Measurements from ENCODE around the gene PPIE.

PPIE gene

DNA sequence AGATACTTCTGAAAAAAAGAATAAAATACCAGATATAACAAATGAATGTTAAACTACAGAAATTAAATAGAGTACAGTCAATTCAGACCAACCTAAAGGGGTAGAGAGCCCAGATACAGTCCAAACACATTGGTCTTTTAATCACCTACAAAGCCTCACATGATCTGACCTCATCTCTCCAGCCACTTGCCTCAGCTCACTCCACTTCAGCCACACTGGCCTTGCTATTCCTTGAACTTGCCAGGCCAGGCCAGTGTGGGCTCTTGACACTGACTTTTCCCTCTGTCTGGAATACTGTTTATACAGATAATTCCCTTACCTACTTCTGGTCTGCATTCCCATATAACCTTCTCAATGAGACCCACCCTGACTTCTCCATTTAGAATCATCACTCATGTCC is 17.0 kb upstream of the PPIE start:
- DNase-seq = no peak

DNA sequence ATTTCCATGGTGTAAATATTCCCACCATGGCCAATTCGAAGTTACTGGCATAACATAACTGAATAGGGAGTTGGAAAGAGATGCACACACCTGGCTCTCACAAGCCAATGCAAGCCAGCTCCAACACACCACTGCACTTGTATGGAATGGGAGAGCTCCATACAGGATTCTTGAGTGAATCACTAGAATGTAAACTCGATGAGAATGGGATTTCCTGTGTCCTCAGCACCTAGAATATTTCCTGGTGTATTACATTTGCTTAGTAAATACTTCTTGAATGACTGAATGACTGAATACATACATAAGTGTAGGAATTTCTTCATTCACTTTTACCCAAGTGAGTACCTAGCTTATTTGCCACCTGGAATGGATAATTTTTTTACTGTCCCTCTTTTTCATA is 16.2 kb upstream of the PPIE start:
- no peak for DNase-seq

- no peak for DNase-seq
These were observed 12.1 kb upstream of the PPIE start for GRCh38 chr1:39726600-39726999.

- no peak for DNase-seq
These were observed 11.3 kb upstream of the PPIE start for GRCh38 chr1:39727221-39727931.

DNA sequence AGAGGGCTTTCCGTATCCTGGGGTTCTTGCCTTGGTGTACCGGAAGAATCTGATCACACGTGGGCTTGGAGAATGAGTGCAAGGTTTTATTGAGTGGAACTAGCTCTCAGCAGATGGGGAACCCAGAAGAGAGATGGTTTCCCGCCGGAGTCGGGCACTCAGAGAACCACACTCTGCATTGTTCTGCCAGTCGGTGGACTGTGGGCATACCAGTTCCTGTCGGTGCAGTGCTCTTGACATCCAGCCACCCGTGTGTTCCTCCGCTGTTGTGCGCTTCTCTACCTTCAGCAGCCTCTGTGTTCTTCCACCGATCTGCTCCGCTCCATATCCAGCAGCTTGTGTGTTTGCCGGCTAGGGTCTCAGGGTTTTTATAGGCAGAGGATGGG is 10.8 kb upstream of the PPIE start:
- DNase-seq = no peak

DNA sequence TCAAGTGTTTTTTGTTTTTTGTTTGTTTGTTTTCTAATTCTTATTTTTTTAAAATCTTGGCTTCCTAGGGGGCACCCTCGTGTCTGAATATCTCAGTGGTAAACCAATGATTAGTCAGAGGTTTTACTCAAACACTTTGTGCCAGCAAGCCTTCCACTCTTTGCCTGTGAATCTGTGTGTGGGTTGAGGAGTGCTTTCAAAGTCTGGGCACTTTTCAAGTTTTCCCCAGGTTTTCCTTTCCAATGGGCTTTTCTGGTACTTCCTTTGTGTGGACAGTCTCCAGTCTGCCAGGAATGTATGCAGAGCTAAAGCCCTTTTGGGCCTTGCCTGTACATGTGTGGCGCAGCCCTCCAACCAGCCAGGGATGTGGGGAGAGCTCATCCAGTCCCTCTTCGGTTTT is 9.7 kb upstream of the PPIE start:
- no peak for DNase-seq

- no peak for DNase-seq
These were observed 8.8 kb upstream of the PPIE start for GRCh38 chr1:39729842-39730241.

DNA sequence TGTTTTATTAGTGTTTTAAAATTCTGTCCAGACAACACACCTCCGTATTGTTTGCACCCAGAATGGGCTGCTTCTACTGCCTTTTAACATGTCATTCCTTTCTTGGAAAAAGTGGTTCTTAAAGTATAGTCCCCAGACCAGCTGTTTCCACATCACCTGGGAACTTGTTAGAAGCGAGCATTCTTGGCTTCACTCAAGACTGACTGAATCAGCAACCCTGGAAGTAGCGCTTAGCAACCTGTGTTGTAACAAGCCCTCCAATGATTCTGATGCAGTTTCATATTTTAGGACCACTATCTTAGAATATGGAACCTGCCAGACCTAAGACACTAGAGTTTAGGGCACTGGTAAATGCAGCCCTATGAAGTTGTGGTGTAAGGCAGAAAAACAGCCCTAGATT is 6.0 kb upstream of the PPIE start:
- no peak for DNase-seq

DNA sequence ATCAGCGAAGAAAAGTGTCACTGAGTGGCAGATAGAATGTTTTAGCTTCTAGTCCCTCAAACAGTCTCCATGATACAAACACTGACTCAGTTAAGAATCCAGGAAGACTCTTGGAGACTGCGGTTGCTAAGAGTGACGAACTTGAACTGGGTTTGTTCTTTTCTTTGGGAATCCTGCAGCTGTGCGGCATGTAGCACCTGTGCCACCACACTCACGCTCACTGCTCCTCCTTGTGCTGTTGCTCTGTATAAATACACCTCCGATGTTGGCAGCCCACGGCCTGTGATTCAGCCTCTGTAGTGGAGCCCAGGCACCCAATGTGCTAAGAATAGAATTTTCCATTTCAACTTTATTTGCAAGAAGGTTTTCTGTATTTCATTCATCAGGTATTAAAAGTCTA is 5.5 kb upstream of the PPIE start:
- no peak for DNase-seq

GRCh38 chr1:39735731-39736130 is 3.0 kb upstream of the PPIE start:
- no peak for DNase-seq

DNA sequence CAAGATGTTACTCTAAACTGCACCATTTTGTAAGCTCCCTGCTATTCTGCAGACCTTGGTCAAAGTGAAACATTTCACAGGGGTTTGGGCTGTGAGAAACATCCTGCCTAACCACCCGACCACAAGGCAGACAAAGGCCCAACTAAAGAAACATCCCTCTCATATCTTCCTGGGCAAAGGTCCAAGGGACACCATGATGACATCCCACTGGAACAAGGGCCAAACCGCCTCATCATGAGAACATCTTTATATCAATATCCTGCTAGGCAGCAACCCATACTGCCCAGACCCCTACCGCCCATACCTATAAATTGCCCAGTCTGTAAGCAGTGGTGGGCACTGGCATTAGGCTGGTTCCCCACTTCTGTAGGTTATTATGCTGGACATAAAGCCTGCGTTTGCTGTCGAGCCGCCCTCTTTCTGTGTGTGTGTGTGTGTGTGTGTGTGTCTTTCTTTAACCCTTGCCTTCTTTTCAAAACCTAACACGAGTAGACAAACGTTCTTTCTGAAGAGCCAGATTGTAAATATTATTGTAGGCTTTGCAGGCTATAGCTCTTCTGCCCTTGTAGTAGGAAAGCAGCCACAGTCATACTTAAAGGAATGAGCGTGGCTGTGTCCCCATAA is 1.0 kb upstream of the PPIE start:
- DNase-seq = peak; percentile 8

DNA sequence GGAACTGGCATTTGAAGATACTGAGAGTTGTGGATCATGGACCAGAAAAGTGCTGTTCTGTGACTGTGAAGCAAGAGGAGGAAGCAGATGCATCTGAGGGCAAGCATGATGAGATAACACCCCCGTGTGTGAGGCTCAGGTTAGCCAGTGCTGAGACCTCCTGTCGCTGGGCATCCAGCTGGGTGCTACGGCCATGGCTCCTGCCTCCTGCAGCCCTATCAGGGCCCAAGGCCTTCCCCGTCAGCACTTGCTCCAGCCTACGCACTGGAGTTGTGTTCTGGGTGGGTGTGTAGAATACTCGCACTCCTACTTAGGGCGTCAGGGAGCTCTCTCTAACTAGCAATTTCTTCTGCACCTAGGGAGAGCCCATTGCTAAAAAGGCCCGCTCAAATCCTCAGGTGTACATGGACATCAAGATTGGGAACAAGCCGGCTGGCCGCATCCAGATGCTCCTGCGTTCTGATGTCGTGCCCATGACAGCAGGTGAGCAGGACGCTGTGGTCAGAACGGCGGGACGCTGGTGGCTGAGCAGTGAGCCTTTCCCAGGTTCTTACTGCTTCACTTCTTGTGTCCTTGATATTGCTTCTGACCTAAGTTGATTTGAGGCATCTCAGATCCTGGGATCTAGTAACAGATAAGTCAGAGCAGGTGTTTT is 6.5 kb downstream of the PPIE start:
- DNase-seq = no peak

GRCh38 chr1:39751595-39751994 is 12.9 kb downstream of the PPIE start:
- DNase-seq = no peak

- DNase-seq = no peak
These were observed 14.0 kb downstream of the PPIE start for GRCh38 chr1:39752703-39753102.

DNA sequence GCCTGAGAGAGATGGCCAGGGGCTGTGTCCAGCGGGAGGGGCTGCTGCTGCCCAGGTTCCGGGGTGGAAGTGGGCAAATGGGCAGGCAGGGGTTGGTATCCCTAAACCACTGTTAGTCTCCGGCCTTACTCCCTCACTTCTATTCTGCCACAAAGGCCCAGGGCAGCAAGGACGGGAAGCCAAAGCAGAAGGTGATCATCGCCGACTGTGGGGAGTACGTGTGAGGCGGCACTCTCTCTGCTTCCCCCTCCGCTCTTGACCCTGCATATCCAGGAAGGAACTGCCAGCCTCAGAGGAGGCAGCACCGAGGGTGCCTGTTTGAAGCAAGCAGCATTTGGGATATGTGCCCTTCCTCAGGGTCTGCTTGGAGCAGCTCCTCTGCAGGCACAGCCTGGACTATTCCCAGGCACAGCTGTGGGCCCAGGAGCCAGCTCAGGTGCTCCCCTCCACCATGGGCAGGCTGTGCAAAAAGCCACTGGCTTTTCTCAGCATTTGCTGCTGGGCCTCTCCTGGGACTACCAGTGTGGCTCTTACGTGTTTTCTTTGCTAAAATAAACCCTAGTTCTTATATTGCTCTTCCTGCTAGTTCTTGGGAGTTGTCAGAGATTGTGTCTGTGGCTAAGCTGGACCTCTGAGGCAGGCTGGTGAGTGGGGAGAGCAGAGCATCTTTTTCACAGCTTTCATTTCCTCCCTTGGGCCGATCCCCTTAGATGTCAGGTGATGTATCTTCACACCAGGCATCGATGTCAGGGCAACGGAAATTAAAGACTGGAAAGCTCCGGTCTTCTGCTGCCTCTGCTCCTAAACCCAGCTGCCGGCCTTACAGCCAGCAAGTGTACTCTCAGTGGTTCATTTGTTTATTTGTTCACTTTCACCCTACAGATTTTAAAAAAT is 14.7 kb downstream of the PPIE start:
- no peak for DNase-seq

DNA sequence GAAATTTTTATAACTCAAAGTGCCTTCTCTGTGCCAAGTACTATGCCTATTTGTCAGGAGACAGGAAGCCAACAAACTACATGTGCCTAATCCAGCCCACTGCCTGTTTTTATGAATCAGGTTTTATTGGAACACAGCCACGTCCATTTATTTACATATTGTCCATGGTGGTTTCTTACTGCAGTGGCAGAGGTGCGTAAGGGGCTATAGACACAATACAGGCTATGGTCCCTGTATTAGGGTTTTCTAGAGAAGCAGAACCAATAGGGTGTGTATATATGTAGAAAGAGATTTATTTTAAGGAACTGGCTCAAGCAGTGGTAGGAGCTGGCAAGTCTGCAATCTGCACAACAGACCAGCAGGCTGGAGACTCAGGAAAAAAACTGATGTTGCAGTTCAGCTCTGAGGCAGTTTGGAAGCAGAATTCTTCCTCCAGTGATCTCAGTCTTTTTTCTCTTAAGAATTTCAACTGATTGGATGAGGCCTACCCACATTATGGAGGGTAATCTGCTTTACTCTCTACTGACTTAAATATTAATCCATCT is 15.4 kb downstream of the PPIE start:
- DNase-seq = no peak

DNA sequence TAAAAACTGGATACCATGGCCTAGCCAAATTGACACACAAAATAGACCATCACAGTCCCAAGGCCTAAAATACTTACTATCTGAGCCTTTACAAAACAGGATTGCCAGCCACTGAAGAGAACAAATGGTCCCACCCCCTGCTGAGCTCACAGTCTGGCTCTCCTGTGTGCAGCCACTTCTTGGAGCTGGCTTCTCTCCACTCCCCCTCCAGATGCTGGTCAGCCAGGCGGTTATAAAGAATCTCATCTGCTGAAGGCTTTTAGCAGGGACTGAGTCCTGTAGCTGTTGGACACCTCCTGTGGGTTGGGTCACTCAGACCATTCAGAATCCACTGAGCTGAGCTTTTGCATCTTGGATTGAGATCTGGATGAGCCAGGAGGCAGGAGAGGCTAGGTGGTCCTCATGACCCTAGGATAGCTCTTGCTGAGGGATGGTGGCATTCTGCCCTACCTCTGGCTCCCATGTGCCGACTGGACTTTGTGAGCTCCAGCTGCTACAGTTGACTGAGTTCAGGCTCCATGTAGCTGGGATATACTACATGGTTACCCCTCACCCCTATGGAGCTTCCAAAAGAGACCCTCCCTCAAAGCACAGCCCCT is 16.3 kb downstream of the PPIE start:
- no peak for DNase-seq

- DNase-seq = no peak
These were observed 17.4 kb downstream of the PPIE start for GRCh38 chr1:39755965-39756659.

DNA sequence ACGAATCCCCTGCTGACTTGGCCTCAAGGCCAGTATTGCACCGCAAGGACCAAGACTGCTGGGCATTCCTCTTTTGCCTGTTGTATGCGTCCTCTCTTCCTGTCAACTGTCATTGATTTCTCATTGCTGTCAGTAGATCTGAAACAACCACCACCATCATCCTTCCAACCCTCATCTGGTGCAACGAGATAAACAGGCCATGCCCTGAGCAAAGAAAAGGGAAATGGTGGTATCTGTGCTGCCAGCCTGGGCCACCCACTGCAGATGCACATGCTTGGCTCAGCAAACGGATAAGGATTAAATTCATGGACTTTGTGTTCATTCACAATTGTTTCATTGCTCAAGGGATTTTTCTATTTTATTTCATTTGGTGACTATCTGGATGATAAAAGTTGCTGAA is 18.8 kb downstream of the PPIE start:
- no peak for DNase-seq

DNA sequence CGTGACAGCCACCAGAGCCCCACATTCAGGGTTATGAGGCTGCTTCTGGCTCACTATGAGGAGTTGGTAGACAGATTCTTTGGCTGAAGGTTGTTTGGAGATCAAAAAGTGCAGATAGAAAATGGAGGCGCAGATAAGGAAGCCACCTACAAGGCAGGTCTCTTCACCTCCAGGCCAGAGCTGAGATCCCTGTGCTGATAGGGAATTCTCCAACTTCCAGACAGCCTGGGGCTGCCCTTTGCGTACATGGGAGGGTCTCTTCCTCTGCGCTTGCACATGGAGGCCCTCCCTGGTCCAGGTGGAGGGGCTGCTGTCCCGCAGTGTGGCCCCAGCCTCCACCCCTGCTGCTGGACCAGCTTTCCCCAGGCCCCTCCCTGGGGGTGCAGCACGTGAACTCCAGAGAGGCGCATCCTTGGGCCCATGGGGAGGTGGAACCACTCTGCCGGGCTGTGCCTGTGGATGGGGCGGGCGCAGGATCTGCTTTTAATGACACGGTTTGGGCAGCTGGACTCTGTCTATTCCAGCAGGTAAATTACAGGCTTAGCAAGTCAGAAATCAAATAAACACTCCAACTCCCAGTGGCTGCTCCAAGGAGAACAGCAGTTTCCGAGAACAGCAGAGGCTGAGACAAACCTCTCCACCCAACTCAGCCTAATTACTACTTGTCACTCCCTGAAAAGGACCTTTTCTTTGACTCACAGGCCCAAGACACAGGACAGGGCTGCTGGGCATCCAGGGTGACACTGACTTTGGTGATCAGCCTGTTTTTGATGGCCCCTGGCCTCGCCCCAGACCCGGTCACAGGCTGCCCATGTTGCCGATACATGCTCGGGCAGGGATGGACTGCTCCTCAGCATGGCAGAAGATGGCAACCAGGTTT is 20.1 kb downstream of the PPIE start:
- no peak for DNase-seq

DNA sequence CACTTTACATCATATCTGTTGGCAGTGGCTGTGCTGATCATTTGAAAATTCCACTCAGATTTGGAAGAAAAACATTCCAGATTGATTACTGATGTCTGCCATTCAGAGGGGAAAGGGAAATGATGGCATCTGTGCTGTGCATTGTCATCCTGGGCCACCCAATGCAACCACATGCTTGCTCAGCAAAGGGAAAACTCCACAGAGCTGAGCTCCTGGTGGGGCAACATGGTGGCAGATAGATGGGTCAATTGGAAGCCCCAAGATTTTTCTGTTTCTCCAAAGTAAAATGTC is 20.7 kb downstream of the PPIE start:
- no peak for DNase-seq

Measured in kidney glomerular epithelial cell (primary cell).